Muscle of back (tissue), 13 donors: ENCODE results near the gene CHID1. TPM values are rescaled to one million over a fixed set of nuclear protein-coding genes. Genes with fewer than 3 reads are reported as not detected.

Experiments
- DNase-seq, 3 donors: peaks; one replicate each; pipeline versions ENCODE4 v3.0.0 to v3.0.0-alpha.2; 2013
- long read RNA-seq, 9 donors: transcript quantifications; one replicate each; lab custom pipeline, GENCODE V29; 2026
- polyA plus RNA-seq, 10 donors: library from polyadenylated mRNA; unstranded; fragments of 120-200 nt; gene quantifications; one replicate each; pipeline ENCODE4 v1.2.1, GENCODE V29; 2013; ENCODE audit not compliant: insufficient read length in 10 of 10

The CHID1 gene
- 10 to 100 TPM; 53.2 to 82.8 (median 64.0) TPM for polyA plus RNA-seq
- long read RNA-seq, donor 1, transcript CHID1-201 (13 exons, 3,374 nt), result major isoform, 7 of 27 reads
- long read RNA-seq, donor 1, partial matches to known transcripts, result 15 of 27 reads
- long read RNA-seq, donor 1, other reads (novel, unspliced or antisense), result 0 of 27 reads
- long read RNA-seq, donor 2, transcript CHID1-201 (13 exons, 3,374 nt), result major isoform, 5 of 15 reads
- long read RNA-seq, donor 2, partial matches to known transcripts, result 5 of 15 reads
- long read RNA-seq, donor 2, other reads (novel, unspliced or antisense), result 0 of 15 reads
- long read RNA-seq, donor 3, result 0 reads
- long read RNA-seq, donor 4, transcript CHID1-201 (13 exons, 3,374 nt), result major isoform, 12 of 28 reads
- long read RNA-seq, donor 4, partial matches to known transcripts, result 10 of 28 reads
- long read RNA-seq, donor 4, other reads (novel, unspliced or antisense), result 0 of 28 reads
- long read RNA-seq, donor 5, transcript CHID1-206 (3 exons, 553 nt), result minor isoform, 5 of 27 reads
- long read RNA-seq, donor 5, transcript CHID1-201 (13 exons, 3,374 nt), result major isoform, 11 of 27 reads
- long read RNA-seq, donor 5, transcript CHID1-203 (14 exons, 1,477 nt), result minor isoform, 5 of 27 reads
- long read RNA-seq, donor 5, partial matches to known transcripts, result 6 of 27 reads
- long read RNA-seq, donor 5, other reads (novel, unspliced or antisense), result 0 of 27 reads
- long read RNA-seq, donor 6, transcript CHID1-201 (13 exons, 3,374 nt), result major isoform, 16 of 38 reads
- long read RNA-seq, donor 6, partial matches to known transcripts, result 14 of 38 reads
- long read RNA-seq, donor 6, other reads (novel, unspliced or antisense), result 0 of 38 reads
- long read RNA-seq, donor 7, transcript CHID1-201 (13 exons, 3,374 nt), result major isoform, 6 of 24 reads
- long read RNA-seq, donor 7, partial matches to known transcripts, result 15 of 24 reads
- long read RNA-seq, donor 7, other reads (novel, unspliced or antisense), result 0 of 24 reads
- long read RNA-seq, donor 8, partial matches to known transcripts, result 13 of 24 reads
- long read RNA-seq, donor 8, other reads (novel, unspliced or antisense), result 0 of 24 reads
- long read RNA-seq, donor 9, partial matches to known transcripts, result 0 of 3 reads
- long read RNA-seq, donor 9, other reads (novel, unspliced or antisense), result 0 of 3 reads

GRCh38 chr11:910589-911030 is at the start of gene CHID1:
Gene CHID1 (minus strand): TSS chr11:910810. CDS start chr11:904816, 5,994 bp downstream.
- peak; percentile 79 to 95 (median 91) for DNase-seq

GRCh38 chr11:959608-960007 is 49.0 kb upstream of the CHID1 start:
- no peak for DNase-seq

GRCh38 chr11:959027-959426 is 48.4 kb upstream of the CHID1 start:
- DNase-seq, result no peak

GRCh38 chr11:958101-958500 is 47.5 kb upstream of the CHID1 start:
- DNase-seq, result no peak

GRCh38 chr11:957212-957920 is 46.8 kb upstream of the CHID1 start:
- DNase-seq, result no peak

- peak in 2 of 3 donors; percentile 20 to 38 for DNase-seq
Observed at GRCh38 chr11:955154-956063, 44.8 kb upstream of the CHID1 start.

GRCh38 chr11:954392-955153 is 44.0 kb upstream of the CHID1 start:
- no peak for DNase-seq

GRCh38 chr11:953512-953911 is 42.9 kb upstream of the CHID1 start:
- DNase-seq, result no peak

- no peak for DNase-seq
Observed at GRCh38 chr11:952406-953385, 42.1 kb upstream of the CHID1 start.

- no peak for DNase-seq
Observed at GRCh38 chr11:951507-951906, 40.9 kb upstream of the CHID1 start.

- no peak for DNase-seq
Observed at GRCh38 chr11:947744-948143, 37.1 kb upstream of the CHID1 start.

GRCh38 chr11:945986-946385 is 35.4 kb upstream of the CHID1 start:
- no peak for DNase-seq

- DNase-seq, result peak in 2 of 3 donors; percentile 17 to 32
Observed at GRCh38 chr11:944711-945470, 34.3 kb upstream of the CHID1 start.

- DNase-seq, result no peak
Observed at GRCh38 chr11:942823-943222, 32.2 kb upstream of the CHID1 start.

GRCh38 chr11:940496-941135 is 30.0 kb upstream of the CHID1 start:
- DNase-seq, result no peak

- no peak for DNase-seq
Observed at GRCh38 chr11:937841-938261, 27.2 kb upstream of the CHID1 start.

GRCh38 chr11:936199-936598 is 25.6 kb upstream of the CHID1 start:
- DNase-seq, result no peak
